MV-4-11 (cell line): ENCODE measurements around the gene PBX1.

Experiments used
- DNase-seq: peaks from one replicate; lab custom pipeline; 2025; lab: John Stamatoyannopoulos, UW

PBX1 gene

GRCh38 chr1:164558461-164559341 is at the start of gene PBX1:
PBX1 (plus strand) TSS chr1:164559184.
- peak; percentile 89 for DNase-seq

GRCh38 chr1:164510435-164510834 is 48.5 kb upstream of the PBX1 start:
- no peak for DNase-seq

GRCh38 chr1:164511001-164511705 is 47.8 kb upstream of the PBX1 start:
- DNase-seq = peak; percentile 39

GRCh38 chr1:164515231-164515630 is 43.8 kb upstream of the PBX1 start:
- DNase-seq = no peak

GRCh38 chr1:164515711-164516331 is 43.2 kb upstream of the PBX1 start:
- no peak for DNase-seq

- DNase-seq = no peak
Observed at GRCh38 chr1:164516591-164516990, 42.4 kb upstream of the PBX1 start.

GRCh38 chr1:164518692-164519332 is 40.2 kb upstream of the PBX1 start:
- DNase-seq = peak; percentile 39

- DNase-seq = no peak
Observed at GRCh38 chr1:164519426-164519825, 39.6 kb upstream of the PBX1 start.

GRCh38 chr1:164524810-164525209 is 34.2 kb upstream of the PBX1 start:
- peak; percentile 65 for DNase-seq

- DNase-seq = no peak
Observed at GRCh38 chr1:164534863-164535610, 23.9 kb upstream of the PBX1 start.

- DNase-seq = peak; percentile 13
Observed at GRCh38 chr1:164552463-164552988, 6.5 kb upstream of the PBX1 start.

- DNase-seq = no peak
Observed at GRCh38 chr1:164557270-164557669, 1.7 kb upstream of the PBX1 start.

- no peak for DNase-seq
Observed at GRCh38 chr1:164559342-164560051, 513 bp downstream of the PBX1 start.

GRCh38 chr1:164560121-164560541 is 1.1 kb downstream of the PBX1 start:
- no peak for DNase-seq

- no peak for DNase-seq
Observed at GRCh38 chr1:164560556-164560955, 1.6 kb downstream of the PBX1 start.

- no peak for DNase-seq
Observed at GRCh38 chr1:164561007-164561406, 2.0 kb downstream of the PBX1 start.

- DNase-seq = peak; percentile 3
Observed at GRCh38 chr1:164561472-164561871, 2.5 kb downstream of the PBX1 start.

GRCh38 chr1:164562061-164562460 is 3.1 kb downstream of the PBX1 start:
- no peak for DNase-seq

GRCh38 chr1:164562511-164562910 is 3.5 kb downstream of the PBX1 start:
- no peak for DNase-seq

GRCh38 chr1:164562947-164563520 is 4.0 kb downstream of the PBX1 start:
- no peak for DNase-seq
